Ishikawa (cell line): Measurements from ENCODE around the gene CCR8.

Source experiments
- CREB1 ChIP-seq: IDR thresholded peaks from 2 replicates; pipeline ENCODE4 v1.6.1; 2012; ENCODE audit warnings: low read depth
- EP300 ChIP-seq: IDR thresholded peaks from 2 replicates; pipeline ENCODE4 v1.6.1; 2012; ENCODE audit warnings: borderline replicate concordance
- FOXM1 ChIP-seq: IDR thresholded peaks from 2 replicates; pipeline ENCODE4 v1.6.1; 2012; ENCODE audit warnings: low read depth, borderline replicate concordance
- TCF12 ChIP-seq: IDR thresholded peaks from 2 replicates; pipeline ENCODE4 v1.6.1; 2012; ENCODE audit warnings: low read depth
- TF ChIP-seq, protein P1 (sequence below): IDR thresholded peaks from 2 replicates; pipeline ENCODE4 v1.6.1; 2012
- TF ChIP-seq, protein P2 (sequence below): IDR thresholded peaks from 2 replicates; pipeline ENCODE4 v1.6.1; 2012

- TF ChIP-seq, protein P1, sequence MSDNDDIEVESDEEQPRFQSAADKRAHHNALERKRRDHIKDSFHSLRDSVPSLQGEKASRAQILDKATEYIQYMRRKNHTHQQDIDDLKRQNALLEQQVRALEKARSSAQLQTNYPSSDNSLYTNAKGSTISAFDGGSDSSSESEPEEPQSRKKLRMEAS = no peak
- TF ChIP-seq CREB1 (no peak), EP300 (no peak), FOXM1 (no peak), TCF12 (no peak)
- TF ChIP-seq, protein P2, sequence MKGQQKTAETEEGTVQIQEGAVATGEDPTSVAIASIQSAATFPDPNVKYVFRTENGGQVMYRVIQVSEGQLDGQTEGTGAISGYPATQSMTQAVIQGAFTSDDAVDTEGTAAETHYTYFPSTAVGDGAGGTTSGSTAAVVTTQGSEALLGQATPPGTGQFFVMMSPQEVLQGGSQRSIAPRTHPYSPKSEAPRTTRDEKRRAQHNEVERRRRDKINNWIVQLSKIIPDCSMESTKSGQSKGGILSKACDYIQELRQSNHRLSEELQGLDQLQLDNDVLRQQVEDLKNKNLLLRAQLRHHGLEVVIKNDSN = no peak
Measured at GRCh38 chr3:39344746-39345344, 15.3 kb downstream of the CCR8 start.
